GM11168 (cell line): Measurements from ENCODE around the gene CTSD.

Source experiments
- in situ Hi-C: fragments of 300-500 bp; cut with MboI; formaldehyde crosslinking; loops from one replicate; pipeline ENCODE4 v1.12.0; 2022; ENCODE audit warnings: low sequenced_read_pairs; ENCODE audit not compliant: unreplicated experiment

Gene CTSD

GRCh38 chr11:1733716-1734640 is 29.7 kb downstream of the CTSD start:
- in situ Hi-C loops: no loop called here

- in situ Hi-C loops: no loop called here
These were observed 30.6 kb downstream of the CTSD start for GRCh38 chr11:1733009-1733715.

- in situ Hi-C loops: no loop called here
These were observed 31.2 kb downstream of the CTSD start for GRCh38 chr11:1732418-1733008.

- in situ Hi-C loops: no loop called here
These were observed 32.2 kb downstream of the CTSD start for GRCh38 chr11:1731451-1732059.

- in situ Hi-C loops: no loop called here
These were observed 33.6 kb downstream of the CTSD start for GRCh38 chr11:1730059-1730629.

GRCh38 chr11:1729692-1730011 is 34.1 kb downstream of the CTSD start:
- in situ Hi-C loops: no loop called here

- in situ Hi-C loops: no loop called here
These were observed 34.6 kb downstream of the CTSD start for GRCh38 chr11:1728931-1729691.

GRCh38 chr11:1728301-1728700 is 35.4 kb downstream of the CTSD start:
- in situ Hi-C loops: no loop called here

GRCh38 chr11:1727861-1728260 is 35.9 kb downstream of the CTSD start:
- in situ Hi-C loops: no loop called here

GRCh38 chr11:1727096-1727690 is 36.5 kb downstream of the CTSD start:
- in situ Hi-C loops: no loop called here

- in situ Hi-C loops: no loop called here
These were observed 43.9 kb downstream of the CTSD start for GRCh38 chr11:1719781-1720180.

GRCh38 chr11:1718326-1718725 is 45.4 kb downstream of the CTSD start:
- in situ Hi-C loops: no loop called here

GRCh38 chr11:1717745-1718144 is 46.0 kb downstream of the CTSD start:
- in situ Hi-C loops: no loop called here

- in situ Hi-C loops: no loop called here
These were observed 48.5 kb downstream of the CTSD start for GRCh38 chr11:1714908-1715885.

- in situ Hi-C loops: loop anchor here (10.0 kb wide), 1 partner anchor 56 kb away; the partner anchor contains the start of gene CTSD
These were observed 55.0 kb downstream of the CTSD start for GRCh38 chr11:1708716-1709115.

GRCh38 chr11:1707751-1708150 is 56.0 kb downstream of the CTSD start:
- in situ Hi-C loops: loop anchor here (10.0 kb wide), 1 partner anchor 57 kb away; the partner anchor contains the start of gene CTSD

- in situ Hi-C loops: loop anchor here (10.0 kb wide), 1 partner anchor 58 kb away; the partner anchor contains the start of gene CTSD
These were observed 56.9 kb downstream of the CTSD start for GRCh38 chr11:1706634-1707400.
